Activated CD8-positive, alpha-beta memory T cell treated with anti-CD3 and anti-CD28 coated beads, Interleukin-2, amount 50 U/mL, for 4 hours (primary cell): Measurements from ENCODE around the gene SMARCA4.
A peak's percentile ranks its signal among the peaks of the same experiment; 100 is the strongest.
"Not testable (repeated sequence)": the region's sequence is repeated elsewhere in the genome, so short reads cannot be mapped to it uniquely, and the experiment has no call there.

Source experiments
- DNase-seq: peaks from one replicate; pipeline ENCODE4 v3.0.0-alpha.2; 2020

Gene SMARCA4

DNA sequence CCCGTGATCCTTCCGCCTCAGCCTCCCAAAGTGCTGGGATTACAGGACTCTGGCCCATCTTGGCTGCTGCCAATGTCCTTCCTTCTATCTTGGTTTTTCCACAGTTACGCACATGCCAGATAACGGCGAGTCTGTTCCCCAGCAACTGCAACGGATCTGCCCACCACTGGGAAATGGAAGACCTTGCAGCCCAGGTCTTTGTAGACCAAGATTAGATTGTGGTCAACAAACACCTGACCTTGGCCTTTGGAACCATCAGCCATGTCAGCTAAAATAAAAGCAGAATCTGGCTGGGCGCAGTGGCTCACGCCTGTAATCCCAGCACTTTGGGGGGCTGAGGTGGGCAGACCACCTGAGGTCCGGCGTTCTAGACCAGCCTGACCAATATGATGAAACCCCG lies 118.1 kb downstream of the SMARCA4 start:
- DNase-seq, result no peak

DNA sequence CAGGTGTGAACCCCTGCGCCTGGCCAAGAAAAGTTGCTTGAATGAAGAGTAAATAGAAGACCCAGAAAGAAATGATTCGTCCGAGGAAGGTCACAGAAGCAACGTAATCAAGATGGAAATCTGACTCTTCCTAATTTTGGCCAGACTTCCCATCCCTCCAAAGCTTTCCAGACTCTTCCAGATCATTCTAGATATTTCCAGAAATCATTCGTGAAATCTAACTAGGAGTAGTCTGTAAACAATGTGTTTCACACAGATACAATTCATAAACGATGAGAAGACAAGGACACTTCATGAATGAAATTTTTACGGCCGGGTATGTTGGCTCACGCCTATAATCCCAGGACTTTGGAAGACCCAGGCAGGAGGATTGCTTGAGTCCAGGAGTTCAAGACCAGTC lies 119.2 kb downstream of the SMARCA4 start:
- DNase-seq, result no peak

DNA sequence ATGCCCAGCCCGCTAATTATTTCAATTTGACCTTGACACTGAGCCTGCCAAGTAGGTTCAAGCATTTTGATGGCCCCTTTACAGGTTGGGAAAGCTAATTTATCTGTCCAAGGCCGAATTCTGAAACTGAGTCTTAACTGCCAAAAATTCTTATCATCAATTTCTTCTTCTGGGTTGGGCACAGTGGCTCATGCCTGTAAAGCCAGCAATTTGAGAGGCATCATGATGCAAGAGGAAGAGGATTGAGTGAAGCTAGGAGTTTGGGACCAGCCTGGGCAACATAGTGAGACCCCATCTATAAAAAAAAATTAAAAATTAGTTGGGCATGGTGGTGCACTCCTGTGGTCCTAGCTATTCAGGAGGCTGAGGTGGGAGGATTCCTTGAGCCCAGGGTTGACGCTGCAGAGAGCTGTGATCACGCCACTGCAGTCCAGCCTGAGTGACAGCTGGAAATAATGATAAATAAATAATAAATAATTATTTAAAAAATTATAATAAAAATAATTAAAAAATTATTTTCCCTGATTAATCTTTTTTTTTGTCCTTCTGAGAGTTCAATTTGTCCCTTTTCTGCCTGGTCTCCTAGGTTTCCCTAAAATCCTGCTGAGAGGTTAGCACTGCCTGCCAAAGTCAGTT lies 127.2 kb downstream of the SMARCA4 start:
- no peak for DNase-seq

DNA sequence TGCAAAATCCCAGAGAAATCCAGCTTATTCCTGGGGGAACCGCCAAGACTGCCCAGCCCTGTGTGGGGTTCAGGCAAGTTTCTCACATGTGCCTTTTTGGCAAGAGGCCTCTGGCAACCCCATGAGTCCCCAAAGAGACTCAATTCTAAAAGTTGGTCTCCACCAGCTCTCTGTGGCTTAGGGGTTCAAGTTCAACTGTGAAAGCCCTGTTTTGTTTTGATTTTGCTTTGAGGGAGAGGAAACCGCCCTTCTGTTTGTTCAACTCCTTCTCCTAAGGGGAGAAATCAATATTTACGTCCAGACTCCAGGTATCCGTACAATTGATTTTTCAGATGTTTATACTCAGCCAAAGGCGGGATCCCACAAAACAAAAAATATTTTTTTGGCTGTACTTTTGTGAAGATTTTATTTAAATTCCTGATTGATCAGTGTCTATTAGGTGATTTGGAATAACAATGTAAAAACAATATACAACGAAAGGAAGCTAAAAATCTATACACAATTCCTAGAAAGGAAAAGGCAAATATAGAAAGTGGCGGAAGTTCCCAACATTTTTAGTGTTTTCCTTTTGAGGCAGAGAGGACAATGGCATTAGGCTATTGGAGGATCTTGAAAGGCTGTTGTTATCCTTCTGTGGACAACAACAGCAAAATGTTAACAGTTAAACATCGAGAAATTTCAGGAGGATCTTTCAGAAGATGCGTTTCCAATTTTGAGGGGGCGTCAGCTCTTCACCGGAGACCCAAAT lies 127.8 kb downstream of the SMARCA4 start:
- DNase-seq, result no peak

DNA sequence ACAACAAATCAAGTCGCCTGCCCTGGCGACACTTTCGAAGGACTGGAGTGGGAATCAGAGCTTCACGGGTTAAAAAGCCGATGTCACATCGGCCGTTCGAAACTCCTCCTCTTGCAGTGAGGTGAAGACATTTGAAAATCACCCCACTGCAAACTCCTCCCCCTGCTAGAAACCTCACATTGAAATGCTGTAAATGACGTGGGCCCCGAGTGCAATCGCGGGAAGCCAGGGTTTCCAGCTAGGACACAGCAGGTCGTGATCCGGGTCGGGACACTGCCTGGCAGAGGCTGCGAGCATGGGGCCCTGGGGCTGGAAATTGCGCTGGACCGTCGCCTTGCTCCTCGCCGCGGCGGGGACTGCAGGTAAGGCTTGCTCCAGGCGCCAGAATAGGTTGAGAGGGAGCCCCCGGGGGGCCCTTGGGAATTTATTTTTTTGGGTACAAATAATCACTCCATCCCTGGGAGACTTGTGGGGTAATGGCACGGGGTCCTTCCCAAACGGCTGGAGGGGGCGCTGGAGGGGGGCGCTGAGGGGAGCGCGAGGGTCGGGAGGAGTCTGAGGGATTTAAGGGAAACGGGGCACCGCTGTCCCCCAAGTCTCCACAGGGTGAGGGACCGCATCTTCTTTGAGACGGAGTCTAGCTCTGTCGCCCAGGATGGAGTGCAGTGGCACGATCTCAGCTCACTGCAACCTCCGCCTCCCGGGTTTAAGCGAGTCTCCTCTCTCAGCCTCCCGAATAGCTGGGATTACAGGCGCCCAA lies 128.6 kb downstream of the SMARCA4 start, which contains the start of gene LDLR:
Gene LDLR (plus strand): TSS at position 210 of the 760 bp plus-strand sequence. CDS start 86 bp downstream, at position 296.
- DNase-seq, result peak; percentile 68

DNA sequence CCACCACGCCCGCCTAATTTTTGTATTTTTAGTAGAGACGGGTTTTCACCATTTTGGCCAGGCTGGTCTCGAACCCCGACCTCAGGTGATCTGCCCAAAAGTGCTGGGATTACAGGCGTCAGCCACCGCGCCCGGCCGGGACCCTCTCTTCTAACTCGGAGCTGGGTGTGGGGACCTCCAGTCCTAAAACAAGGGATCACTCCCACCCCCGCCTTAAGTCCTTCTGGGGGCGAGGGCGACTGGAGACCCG lies 129.1 kb downstream of the SMARCA4 start:
- not testable (repeated sequence) for DNase-seq

DNA sequence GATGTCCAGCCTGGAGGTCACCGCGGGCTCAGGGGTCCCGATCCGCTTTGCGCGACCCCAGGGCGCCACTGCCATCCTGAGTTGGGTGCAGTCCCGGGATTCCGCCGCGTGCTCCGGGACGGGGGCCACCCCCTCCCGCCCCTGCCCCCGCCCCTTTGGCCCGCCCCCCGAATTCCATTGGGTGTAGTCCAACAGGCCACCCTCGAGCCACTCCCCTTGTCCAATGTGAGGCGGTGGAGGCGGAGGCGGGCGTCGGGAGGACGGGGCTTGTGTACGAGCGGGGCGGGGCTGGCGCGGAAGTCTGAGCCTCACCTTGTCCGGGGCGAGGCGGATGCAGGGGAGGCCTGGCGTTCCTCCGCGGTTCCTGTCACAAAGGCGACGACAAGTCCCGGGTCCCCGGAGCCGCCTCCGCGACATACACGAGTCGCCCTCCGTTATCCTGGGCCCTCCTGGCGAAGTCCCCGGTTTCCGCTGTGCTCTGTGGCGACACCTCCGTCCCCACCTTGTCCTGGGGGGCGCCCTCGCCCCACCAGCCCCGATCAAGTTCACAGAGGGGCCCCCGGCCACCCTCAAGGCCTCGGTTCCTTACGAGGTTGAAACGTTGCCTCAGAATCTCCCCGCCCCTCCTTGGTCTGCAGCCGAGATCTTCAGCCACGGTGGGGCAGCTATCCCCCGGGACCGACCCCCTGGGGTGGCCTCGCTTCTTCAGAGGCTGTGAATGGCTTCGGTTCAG lies 129.6 kb downstream of the SMARCA4 start:
- peak; percentile 96 for DNase-seq

DNA sequence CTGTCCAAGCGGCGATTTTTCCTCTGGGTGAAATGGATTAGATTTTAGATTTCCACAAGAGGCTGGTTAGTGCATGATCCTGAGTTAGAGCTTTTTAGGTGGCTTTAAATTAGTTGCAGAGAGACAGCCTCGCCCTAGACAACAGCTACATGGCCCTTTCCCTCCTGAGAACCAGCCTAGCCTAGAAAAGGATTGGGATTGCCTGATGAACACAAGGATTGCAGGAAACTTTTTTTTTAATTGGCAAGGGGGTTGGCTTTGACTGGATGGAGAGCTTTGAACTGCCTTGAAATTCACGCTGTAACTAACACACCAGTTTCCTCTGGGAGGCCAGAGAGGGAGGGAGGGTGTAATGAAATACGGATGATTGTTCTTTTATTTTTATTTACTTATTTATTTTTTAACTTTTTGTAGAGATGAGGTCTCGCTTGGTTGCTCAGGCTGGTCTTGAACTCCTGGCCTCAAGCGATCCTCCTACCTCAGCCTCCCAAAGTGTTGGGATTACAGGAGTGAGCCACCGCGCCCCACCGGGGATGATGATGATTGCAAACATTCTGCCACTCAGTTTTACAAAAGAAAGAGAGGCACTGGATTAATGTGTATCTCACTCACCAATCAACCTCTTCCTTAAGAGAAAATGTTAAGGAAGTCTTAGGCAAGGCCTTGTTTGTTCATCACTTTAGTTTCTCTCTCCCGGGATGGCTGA lies 130.3 kb downstream of the SMARCA4 start:
- DNase-seq, result no peak

DNA sequence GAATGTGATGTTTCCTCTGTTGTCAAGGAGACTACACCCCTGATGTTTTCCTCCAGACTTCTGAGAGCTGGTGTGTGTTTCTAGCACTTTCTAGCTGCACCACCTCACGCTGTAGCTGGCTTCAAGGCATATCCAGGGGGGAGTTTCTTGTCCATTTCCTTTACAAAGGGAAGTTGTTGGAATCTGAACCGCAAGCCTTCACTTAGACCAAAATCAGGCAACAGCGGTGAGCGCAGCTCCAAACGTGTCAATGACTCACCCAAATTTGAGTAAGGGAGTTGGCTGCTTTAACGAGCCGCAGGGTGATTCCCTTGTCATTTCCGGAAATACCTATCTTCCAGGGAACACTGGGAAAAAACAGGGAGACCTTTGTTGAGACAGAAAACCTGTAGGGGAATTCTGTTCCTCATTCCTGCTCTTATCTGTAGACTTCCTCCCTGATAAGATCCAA lies 130.9 kb downstream of the SMARCA4 start:
- peak; percentile 40 for DNase-seq

DNA sequence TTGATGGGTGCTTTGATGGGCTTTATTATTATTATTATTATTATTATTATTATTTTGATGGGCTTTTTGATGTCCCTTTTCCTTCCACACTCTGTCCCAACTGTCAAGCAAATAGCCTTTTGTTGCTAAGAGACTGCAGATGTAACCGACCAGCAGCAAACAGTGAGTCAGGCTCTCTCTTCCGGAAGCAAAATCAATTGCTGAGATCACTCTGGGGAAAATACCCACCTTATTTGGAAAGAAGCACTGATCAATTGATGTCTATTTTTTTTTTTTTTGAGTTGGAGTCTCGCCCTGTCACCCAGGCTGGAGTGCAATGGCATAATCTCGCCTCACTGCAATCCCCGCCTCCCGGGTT lies 131.3 kb downstream of the SMARCA4 start:
- DNase-seq, result no peak

DNA sequence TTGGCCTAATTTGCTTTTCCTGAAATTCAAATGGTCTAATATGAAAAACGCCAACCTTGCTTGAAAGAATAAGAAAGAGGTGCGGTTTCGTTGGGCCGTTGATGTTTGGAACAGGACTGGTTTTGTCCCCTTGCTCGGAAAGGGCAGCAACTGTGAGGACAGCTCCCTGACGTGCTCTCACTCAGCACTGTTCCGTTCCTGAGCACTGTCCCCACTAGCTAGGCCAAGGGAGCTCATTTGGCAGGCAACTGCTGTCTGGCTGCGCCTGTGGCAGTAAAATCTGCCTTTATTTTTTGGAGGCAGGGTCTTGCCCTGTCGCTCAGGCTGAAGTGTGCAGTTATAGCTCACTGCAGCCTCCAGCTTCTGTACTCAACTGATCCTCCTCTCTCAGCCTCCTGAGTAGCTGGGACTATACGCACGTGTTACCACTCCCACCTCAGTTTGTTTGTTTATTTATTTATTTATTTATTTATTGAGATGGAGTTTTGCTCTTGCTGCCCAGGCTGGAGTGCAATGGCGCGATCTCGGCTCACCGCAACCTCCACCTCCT lies 132.9 kb downstream of the SMARCA4 start:
- DNase-seq, result no peak

DNA sequence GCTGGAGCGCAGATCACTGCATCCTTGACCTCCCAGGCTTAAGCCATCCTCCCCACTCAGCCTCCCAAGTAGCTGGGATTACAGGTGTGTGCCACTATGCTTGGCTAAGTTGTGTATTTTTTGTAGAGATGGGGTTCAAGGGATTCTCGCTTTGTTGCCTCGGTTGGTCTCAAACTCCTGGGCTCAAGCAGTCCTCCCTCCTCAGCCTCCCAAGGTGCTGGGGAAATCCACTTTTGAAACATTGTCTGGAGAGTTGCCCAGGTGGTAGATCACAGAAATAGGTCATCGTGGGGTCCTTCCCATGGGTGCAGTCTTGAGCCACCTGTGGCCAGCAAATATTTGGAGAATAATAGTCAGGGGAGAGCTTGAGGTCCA lies 133.7 kb downstream of the SMARCA4 start:
- DNase-seq, result no peak

DNA sequence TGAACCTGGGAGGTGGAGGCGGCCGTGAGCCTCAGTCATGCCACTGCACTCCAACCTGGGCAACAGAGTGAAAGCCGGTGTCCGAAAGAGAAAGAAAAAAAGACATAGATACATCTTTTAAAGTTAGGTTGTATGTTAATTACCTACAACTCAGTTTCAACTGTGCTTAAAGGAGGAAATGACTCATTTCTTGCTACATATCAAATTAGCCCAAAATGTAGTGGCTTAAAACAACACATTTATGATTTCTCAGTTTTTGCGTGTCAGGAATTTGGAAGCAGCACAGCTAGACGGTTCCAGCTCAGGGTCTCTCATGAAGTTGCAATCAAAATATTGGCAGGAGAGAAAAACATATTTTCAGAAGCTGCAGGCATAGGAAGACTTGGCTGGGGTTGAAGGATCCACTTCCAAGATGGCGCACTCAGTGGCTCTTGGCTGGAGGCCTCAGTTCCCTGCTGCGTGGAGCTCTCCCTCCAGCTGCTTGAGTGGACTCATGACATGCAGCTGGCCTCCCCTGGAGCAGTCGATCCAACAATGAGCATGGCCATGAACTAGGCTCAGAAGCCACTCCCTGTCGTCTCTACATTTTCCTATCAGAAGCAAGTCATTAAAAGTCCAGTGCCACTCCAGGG lies 135.5 kb downstream of the SMARCA4 start:
- DNase-seq, result no peak

DNA sequence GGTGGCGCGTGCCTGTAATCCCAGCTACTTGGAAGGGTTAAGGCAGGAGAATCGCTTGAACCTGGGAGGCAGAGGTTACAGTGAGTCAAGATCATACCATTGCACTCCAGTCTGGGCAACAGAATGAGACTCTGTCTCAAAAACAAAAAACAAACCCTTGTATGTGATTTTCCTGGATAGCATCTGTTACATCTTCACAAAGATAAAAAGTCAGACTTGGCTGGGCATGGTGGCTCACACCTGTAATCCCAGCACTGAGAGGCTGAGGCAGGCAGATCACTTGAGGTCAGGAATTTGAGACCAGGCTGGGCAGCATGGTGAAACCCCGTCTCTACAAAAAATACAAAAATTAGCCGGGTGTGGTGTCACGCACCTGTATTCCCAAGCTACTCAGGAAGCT lies 136.5 kb downstream of the SMARCA4 start:
- DNase-seq, result not testable (repeated sequence)

DNA sequence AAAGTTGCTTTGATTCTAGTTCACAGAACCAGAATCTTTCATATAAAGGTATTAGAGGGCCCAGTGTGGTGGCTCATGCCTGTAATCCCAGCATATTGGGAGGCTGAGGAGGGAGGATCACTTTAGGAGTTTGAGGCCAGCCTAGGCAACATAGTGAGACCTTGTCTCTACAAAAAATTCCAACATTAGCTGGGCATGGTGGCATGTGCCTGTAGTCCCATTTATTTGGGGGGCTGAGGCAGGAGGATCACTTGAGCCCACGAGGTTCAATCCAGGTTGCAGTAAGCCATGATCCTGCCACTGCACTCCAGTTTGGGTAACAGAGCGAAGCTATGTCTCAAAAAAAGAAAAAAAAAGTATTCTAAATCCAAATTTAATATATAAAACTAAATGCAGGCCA lies 137.5 kb downstream of the SMARCA4 start:
- DNase-seq, result no peak

DNA sequence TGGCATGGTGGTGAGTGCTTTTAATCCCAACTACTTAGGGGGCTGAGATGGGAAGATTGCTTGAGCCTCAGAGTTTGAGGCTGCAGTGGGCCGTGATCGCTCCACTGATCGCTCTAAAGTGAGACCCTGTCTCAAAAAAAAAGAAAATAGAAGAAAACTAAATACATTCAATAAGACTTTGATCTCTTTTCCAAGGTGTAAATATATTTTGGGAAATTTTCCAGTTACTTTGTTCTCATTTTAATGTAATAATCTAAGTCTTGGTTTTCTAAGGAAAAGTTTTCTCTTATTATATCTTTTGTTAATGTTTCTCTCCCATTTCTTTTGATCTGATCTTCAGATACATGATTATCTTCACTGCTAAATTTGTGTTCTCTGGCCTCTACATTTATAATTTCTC lies 138.0 kb downstream of the SMARCA4 start:
- DNase-seq, result no peak

DNA sequence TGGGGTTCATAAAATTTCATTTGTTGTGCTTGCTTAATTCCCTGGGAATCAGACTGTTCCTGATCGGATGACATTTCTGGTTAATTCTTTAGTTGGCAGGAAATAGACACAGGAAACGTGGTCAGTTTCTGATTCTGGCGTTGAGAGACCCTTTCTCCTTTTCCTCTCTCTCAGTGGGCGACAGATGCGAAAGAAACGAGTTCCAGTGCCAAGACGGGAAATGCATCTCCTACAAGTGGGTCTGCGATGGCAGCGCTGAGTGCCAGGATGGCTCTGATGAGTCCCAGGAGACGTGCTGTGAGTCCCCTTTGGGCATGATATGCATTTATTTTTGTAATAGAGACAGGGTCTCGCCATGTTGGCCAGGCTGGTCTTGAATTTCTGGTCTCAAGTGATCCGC lies 139.2 kb downstream of the SMARCA4 start:
- no peak for DNase-seq

DNA sequence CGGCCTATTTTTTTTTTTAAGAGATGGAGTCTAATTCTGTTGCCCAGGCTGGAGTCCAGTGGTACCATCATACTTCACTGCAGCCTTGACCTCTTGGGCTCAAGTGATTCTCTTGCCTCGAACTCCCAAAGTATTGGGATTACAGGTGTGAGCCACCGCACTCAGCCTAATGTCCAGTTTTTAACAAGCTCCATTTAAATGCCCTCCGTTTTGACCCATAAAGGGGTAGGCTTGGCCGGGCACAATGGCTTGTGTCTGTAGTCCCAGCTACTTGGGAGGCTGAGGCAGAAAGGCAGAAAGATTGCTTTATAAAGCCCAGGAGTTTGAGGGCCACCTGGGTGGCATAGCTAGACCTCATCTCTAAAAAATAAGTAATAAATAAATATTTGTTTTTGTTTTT lies 140.2 kb downstream of the SMARCA4 start:
- no peak for DNase-seq

DNA sequence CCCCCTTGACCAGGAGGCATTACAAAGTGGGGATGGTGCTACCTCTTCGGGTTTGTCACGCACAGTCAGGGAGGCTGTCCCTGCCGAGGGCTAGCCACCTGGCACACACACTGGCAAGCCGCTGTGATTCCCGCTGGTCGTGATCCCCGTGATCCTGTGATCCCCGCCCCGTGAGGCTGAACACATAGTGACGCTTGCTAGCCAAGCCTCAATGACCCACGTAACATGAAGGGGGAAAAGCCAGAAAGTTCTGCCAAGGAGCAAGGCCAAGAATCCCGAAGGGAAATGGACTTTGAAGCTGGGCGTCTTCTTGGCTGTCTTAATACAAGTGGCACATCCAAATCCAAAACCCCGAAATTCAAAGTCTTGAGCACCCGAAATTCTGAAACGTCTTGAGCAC lies 142.1 kb downstream of the SMARCA4 start:
- no peak for DNase-seq

DNA sequence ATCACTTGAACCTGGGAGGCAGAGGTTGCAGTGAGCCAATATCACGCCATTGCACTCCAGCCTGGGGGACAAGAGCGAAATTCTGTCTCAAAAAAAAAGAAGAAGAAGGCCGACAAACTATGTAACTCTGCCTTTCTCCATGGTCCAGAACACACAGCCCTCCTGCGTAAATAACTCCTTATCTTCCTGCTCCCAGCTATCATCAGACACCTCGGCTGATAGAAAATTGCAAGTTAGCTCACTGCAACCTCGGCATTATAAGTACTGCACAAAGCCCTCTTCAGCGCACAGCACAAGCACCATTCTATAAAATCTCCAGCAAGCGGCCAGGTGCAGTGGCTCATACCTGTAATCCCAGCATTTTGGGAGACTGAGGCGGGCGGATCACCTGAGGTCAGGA lies 142.8 kb downstream of the SMARCA4 start:
- not testable (repeated sequence) for DNase-seq

DNA sequence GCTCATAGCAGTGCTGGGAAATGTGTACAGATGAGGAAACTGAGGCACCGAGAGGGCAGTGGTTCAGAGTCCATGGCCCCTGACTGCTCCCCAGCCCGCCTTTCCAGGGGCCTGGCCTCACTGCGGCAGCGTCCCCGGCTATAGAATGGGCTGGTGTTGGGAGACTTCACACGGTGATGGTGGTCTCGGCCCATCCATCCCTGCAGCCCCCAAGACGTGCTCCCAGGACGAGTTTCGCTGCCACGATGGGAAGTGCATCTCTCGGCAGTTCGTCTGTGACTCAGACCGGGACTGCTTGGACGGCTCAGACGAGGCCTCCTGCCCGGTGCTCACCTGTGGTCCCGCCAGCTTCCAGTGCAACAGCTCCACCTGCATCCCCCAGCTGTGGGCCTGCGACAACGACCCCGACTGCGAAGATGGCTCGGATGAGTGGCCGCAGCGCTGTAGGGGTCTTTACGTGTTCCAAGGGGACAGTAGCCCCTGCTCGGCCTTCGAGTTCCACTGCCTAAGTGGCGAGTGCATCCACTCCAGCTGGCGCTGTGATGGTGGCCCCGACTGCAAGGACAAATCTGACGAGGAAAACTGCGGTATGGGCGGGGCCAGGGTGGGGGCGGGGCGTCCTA lies 144.3 kb downstream of the SMARCA4 start:
- no peak for DNase-seq

DNA sequence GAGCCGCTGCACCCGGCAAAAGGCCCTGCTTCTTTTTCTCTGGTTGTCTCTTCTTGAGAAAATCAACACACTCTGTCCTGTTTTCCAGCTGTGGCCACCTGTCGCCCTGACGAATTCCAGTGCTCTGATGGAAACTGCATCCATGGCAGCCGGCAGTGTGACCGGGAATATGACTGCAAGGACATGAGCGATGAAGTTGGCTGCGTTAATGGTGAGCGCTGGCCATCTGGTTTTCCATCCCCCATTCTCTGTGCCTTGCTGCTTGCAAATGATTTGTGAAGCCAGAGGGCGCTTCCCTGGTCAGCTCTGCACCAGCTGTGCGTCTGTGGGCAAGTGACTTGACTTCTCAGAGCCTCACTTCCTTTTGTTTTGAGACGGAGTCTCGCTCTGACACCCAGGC lies 145.6 kb downstream of the SMARCA4 start:
- no peak for DNase-seq
